ENCODE measurements around the gene DNAJC9. TPM values are rescaled to one million over a fixed set of nuclear protein-coding genes. Genes with fewer than 3 reads are reported as not detected.

Gene DNAJC9
- total RNA-seq, 2 experiments from 2014 or later, result 15.4 to 15.8 TPM

GRCh38 chr10:73287441-73287840, 40.4 kb upstream of the DNAJC9 start:
- ChIA-PET POLR2A (no interaction called here), CTCF (no interaction called here)

GRCh38 chr10:73281097-73281496, 34.0 kb upstream of the DNAJC9 start:
- ChIA-PET CTCF (no interaction called here), POLR2A (no interaction called here)
- Histone ChIP-seq H3K4me3 (ENCODE audit: low read length) (no peak overlapping the region), H3K4me1 (ENCODE audit: insufficient read depth, low read length) (no peaks in the 10 kb centered on the region), H3K27ac (ENCODE audit: low read depth in 1 of 2, low read length in 2 of 2) (no peak overlapping the region), H3K9me3 (ENCODE audit: control insufficient read depth in 1 of 2, insufficient read depth in 1 of 2, low read length in 2 of 2) (no peaks in the 10 kb centered on the region), H3K36me3 (ENCODE audit: insufficient read depth, low read length) (no peaks in the 10 kb centered on the region), H3K27me3 (ENCODE audit: control insufficient read depth in 1 of 2, insufficient read depth in 2 of 2, low read length in 2 of 2) (no peaks in the 10 kb centered on the region)
- H3K4me3 Mint-ChIP-seq, result no peak overlapping the region
- no peak for ATAC-seq (ENCODE audit: poor library complexity)
- intact Hi-C loops (cut with DNase I, micrococcal nuclease), result no loop called here
- H3K27me3 Mint-ChIP-seq, result no peaks in the 10 kb centered on the region
- no peaks in the 10 kb centered on the region for H3K4me1 Mint-ChIP-seq (ENCODE audit: low read depth)
- TF ChIP-seq CTCF (IDR thresholded peaks at IDR 0.05), result no peak
- no peaks in the 10 kb centered on the region for H3K9me3 Mint-ChIP-seq
- DNase-seq, result no peak
- H3K36me3 Mint-ChIP-seq (ENCODE audit: low read depth), result no peaks in the 10 kb centered on the region
- no peak overlapping the region for H3K27ac Mint-ChIP-seq

More at GRCh38 chr10:73287441-73287840, 40.4 kb upstream of the DNAJC9 start:
- H3K4me1 ChIP-seq (ENCODE audit: insufficient read depth, low read length), result no peaks in the 10 kb centered on the region
- Mint-ChIP-seq H3K27ac (no peak overlapping the region), H3K9me3 (peaks cover 3% of the 10 kb centered on the region), H3K36me3 (ENCODE audit: low read depth) (peaks cover 17% of the 10 kb centered on the region), H3K4me1 (ENCODE audit: low read depth) (no peaks in the 10 kb centered on the region), H3K4me3 (no peak overlapping the region), H3K27me3 (no peaks in the 10 kb centered on the region)
- peaks cover 0 to 7% of the 10 kb centered on the region in 2 experiments for H3K9me3 ChIP-seq (ENCODE audit: control insufficient read depth in 1 of 2, insufficient read depth in 1 of 2, low read length in 2 of 2)
- DNase-seq (peak in 2 of 14 experiments; percentile 3 to 8), ATAC-seq (ENCODE audit: poor library complexity) (no peak)
- no peaks in the 10 kb centered on the region for H3K36me3 ChIP-seq (ENCODE audit: insufficient read depth, low read length)
- no peak overlapping the region for H3K4me3 ChIP-seq (ENCODE audit: low read length)
- no peaks in the 10 kb centered on the region for H3K27me3 ChIP-seq (ENCODE audit: control insufficient read depth in 1 of 2, insufficient read depth in 2 of 2, low read length in 2 of 2)
- no peak for TF ChIP-seq CTCF (IDR thresholded peaks at IDR 0.05)
- intact Hi-C loops (cut with DNase I, micrococcal nuclease), result no loop called here
- no peak overlapping the region for H3K27ac ChIP-seq (ENCODE audit: low read depth in 1 of 2, low read length in 2 of 2)

- H3K9me3 ChIP-seq (ENCODE audit: control insufficient read depth in 1 of 2, insufficient read depth in 1 of 2, low read length in 2 of 2), result no peaks in the 10 kb centered on the region
- no peak for TF ChIP-seq CTCF (IDR thresholded peaks at IDR 0.05)
- no peaks in the 10 kb centered on the region for H3K27me3 Mint-ChIP-seq
- H3K4me3 ChIP-seq (ENCODE audit: low read length), result no peak overlapping the region
- H3K27ac ChIP-seq (ENCODE audit: low read depth in 1 of 2, low read length in 2 of 2), result no peak overlapping the region
- ATAC-seq (ENCODE audit: poor library complexity) (no peak), DNase-seq (no peak)
- H3K36me3 Mint-ChIP-seq (ENCODE audit: low read depth), result no peaks in the 10 kb centered on the region
- H3K9me3 Mint-ChIP-seq, result no peaks in the 10 kb centered on the region
- H3K4me1 ChIP-seq (ENCODE audit: insufficient read depth, low read length), result no peaks in the 10 kb centered on the region
- H3K27ac Mint-ChIP-seq, result no peak overlapping the region
- no peaks in the 10 kb centered on the region for H3K36me3 ChIP-seq (ENCODE audit: insufficient read depth, low read length)
- intact Hi-C loops (cut with DNase I, micrococcal nuclease), result loop anchor here in 1 of 2 experiments (5.0 kb wide), 1 partner anchor 378 kb away; the partner anchor contains the start of gene MYOZ1
- ChIA-PET POLR2A (interaction anchor here (0.8 to 1.4 kb wide), 2 partner anchors 11 to 362 kb away, joined by 3 to 5 read pairs; partner anchors contain the start of gene MRPS16), CTCF (interaction anchor here (1.2 to 1.4 kb wide), 2 partner anchors 11 to 135 kb away, joined by 3 to 4 read pairs; no protein-coding TSS in a partner anchor)
- no peak overlapping the region for H3K4me3 Mint-ChIP-seq
- no peaks in the 10 kb centered on the region for H3K4me1 Mint-ChIP-seq (ENCODE audit: low read depth)
- H3K27me3 ChIP-seq (ENCODE audit: control insufficient read depth in 1 of 2, insufficient read depth in 2 of 2, low read length in 2 of 2), result no peaks in the 10 kb centered on the region
These were observed 17.4 kb upstream of the DNAJC9 start for GRCh38 chr10:73264423-73264822.
